C4-2B (cell line): Measurements from ENCODE around the gene TAPBPL.

Experiments used
- CTCF ChIP-seq: fragments of 450-650 bp; conservative IDR thresholded peaks from 2 replicates; pipeline ENCODE4 v1.5.1; 2017; ENCODE audit warnings: mild to moderate bottlenecking
- ZFX ChIP-seq: fragments of 450-650 bp; IDR thresholded peaks from 2 replicates; pipeline ENCODE4 v1.6.1; 2017

- no peak for TF ChIP-seq CTCF
- no peak for TF ChIP-seq ZFX
Observed at GRCh38 chr12:6443361-6443983, 8.4 kb upstream of the TAPBPL start.
